Coronary artery (tissue), 2 donors: Measurements from ENCODE around the gene GALNT7.

ENCODE experiments used
- DNase-seq: peaks from one replicate; pipeline ENCODE4 v3.0.0-alpha.2; 2017; ENCODE audit warnings: low spot score
- H3K27ac ChIP-seq, 2 donors: fragments of 200-600 bp; sonication (generic); one replicate each; pipeline ENCODE4 v1.5.1; 2016 to 2019
- H3K4me3 ChIP-seq: fragments of 200-600 bp; sonication (generic); 2 replicates; pipeline ENCODE4 v1.5.1; 2016; ENCODE audit warnings: mild to moderate bottlenecking, moderate library complexity
- TF ChIP-seq, protein P1 (sequence below): fragments of 200-600 bp; sonication (generic); IDR thresholded peaks from one replicate; pipeline ENCODE4 v1.5.1; 2019; ENCODE audit warnings: antibody characterized with exemption

The GALNT7 gene

DNA sequence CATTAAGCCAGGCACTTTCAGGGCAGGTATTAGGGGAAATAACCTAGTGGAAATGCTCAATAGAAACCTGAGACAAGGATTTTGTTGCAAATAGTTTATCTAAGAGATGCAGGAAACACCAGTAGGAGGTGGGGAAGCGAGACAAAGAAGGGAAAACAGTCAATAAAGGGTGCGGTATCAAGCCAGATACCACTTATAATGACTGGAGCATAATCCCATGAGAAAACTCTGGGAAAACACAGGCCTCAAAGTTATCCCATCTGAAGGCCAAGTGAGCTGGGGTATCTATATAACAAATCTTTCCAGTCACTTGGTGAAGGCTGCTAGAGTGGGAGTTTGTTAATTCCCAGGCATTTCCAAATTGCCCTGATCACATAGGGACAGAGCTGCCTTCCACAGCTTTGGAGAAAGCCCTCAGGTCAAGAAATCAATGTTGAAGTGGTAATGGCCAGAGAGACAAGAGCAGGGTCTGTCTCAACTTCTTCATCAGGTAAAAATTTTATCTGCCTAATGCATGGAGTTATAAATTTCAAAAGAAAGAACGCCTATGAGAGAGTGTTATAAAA lies 175.3 kb downstream of the GALNT7 start:
- TF ChIP-seq, protein P1, sequence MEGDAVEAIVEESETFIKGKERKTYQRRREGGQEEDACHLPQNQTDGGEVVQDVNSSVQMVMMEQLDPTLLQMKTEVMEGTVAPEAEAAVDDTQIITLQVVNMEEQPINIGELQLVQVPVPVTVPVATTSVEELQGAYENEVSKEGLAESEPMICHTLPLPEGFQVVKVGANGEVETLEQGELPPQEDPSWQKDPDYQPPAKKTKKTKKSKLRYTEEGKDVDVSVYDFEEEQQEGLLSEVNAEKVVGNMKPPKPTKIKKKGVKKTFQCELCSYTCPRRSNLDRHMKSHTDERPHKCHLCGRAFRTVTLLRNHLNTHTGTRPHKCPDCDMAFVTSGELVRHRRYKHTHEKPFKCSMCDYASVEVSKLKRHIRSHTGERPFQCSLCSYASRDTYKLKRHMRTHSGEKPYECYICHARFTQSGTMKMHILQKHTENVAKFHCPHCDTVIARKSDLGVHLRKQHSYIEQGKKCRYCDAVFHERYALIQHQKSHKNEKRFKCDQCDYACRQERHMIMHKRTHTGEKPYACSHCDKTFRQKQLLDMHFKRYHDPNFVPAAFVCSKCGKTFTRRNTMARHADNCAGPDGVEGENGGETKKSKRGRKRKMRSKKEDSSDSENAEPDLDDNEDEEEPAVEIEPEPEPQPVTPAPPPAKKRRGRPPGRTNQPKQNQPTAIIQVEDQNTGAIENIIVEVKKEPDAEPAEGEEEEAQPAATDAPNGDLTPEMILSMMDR = no peak
- DNase-seq = no peak
- no peak overlapping the region for H3K27ac ChIP-seq
- H3K4me3 ChIP-seq = no peak overlapping the region

DNA sequence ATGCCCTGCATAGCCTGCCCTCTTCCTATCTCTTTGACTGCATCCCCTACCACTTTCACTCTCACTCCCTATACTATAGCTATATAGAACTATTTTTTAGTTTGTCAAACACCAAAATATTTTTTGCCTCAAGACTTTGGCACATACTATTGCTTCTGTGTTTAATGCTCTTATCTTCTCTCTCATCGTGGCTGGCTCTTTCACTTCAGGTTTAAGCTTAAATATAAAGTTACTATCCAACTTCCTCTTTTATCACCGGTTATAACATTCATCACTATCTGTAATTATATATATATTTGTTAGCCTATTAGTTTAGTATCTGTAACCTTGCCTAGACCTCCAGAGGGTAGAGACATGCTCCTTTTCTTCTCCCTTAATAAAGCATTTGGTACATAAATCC lies 177.0 kb downstream of the GALNT7 start:
- TF ChIP-seq, protein P1 = no peak
- Histone ChIP-seq H3K27ac (no peak overlapping the region), H3K4me3 (no peak overlapping the region)
- DNase-seq = no peak

DNA sequence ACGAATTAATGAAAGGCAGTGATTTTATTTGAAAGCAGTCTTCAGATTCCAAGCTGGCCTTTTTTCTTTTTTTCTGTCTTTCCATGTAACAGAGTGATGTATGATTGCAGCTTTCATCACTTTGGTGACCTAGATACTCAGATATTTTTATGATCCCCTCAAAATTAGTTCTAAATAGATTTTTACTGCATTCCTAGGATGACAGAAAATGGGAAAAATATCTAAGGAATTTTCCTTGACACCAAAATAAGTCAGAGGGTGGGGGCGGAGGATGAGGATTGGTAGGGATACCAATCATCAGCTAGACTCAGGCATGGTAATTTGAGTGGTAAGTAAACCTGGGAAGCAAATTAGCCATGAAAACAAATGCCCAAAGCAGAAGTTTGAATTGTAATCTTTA lies 177.5 kb downstream of the GALNT7 start:
- DNase-seq = no peak
- no peak overlapping the region for H3K27ac ChIP-seq
- no peak overlapping the region for H3K4me3 ChIP-seq
- TF ChIP-seq, protein P1 = no peak

DNA sequence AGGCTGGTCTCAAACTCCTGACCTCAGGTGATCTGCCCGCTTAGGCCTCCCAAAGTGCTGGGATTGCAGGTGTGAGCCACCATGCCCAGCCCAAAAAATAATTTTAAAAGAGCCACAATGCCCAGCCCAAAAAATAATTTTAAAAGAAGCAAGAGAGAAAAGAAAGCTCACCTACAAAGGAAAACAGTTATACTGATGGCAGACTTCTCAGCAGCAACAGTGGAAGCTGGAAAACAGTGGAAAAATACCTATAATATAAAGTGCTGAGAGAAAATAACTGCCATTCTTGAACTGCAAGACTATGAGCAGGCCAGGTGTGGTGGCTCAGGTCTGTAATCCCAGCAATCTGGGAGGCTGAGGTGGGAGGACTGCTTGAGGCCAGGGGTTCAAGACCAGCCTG lies 178.9 kb downstream of the GALNT7 start:
- H3K27ac ChIP-seq = no peak overlapping the region
- TF ChIP-seq, protein P1 = no peak
- DNase-seq = no peak
- no peak overlapping the region for H3K4me3 ChIP-seq

DNA sequence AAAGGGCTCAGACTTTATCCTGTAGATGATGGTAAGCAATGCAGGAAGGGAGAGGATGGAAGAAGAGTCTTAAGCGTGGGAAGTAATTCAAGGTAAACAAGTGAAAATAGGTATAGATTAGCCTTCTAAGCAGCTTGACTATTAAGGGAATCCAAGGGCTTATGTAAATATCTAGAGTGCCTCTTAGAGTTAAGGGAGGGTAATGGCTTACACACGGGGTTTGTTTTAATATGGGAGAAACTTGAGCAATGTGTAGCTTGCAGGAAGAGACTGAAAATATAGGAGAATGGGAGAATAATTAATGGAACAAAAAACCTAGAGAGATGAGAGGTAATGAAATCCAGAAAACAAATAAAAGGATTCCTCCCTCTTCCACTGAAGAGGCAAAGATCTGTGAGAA lies 189.3 kb downstream of the GALNT7 start:
- no peak for DNase-seq
- TF ChIP-seq, protein P1 = no peak
- H3K27ac ChIP-seq = no peak overlapping the region
- no peak overlapping the region for H3K4me3 ChIP-seq

DNA sequence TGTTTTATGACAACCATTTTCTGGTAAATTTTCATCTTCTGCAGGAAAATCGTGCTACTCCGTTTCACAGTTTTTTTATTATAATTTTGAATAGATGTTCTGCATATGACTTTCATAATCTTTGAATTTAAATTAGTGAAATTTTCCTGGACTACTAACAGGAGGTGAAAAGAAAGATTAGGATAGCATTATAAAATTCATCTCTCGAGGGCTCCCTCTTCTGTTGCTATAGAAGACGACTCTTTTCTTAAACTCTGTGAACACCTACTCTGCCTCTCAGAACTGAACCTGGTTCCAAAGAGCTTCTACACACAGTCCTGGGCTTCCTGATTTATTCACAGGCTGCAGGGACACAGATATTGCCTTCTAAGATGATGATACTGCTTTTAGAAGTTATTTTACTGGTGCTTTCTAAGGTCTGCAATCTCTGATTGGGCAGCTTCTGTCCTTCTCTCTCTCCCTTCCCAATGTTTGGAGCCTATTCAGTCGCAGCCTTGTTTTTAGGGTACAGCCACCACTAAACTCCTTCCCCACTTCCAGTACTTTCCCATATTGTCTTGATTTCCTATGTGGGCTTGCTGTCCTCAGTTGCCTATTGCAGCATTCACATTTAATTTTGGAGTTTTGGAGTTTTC lies 192.1 kb downstream of the GALNT7 start:
- TF ChIP-seq, protein P1 = no peak
- H3K4me3 ChIP-seq = no peak overlapping the region
- DNase-seq = no peak
- no peak overlapping the region for H3K27ac ChIP-seq

DNA sequence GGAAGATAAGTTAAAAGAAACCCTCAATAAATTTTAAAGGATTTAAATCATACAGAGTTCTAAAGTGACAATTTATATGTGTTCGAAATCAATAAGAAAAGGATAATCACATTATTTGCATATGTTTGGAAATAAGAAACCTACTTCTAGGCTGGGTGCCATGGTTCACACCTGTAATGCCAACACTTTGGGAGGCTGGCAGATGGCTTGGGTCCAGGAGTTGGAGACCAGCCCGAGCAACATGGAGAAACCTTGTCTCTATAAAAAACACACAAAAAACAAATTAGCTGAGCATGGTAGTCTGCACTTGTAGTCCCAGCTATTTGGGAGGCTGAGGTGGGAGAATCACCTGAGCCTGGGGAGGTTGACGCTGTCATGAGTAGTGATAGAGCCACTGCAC lies 194.1 kb downstream of the GALNT7 start:
- no peak overlapping the region for H3K27ac ChIP-seq
- TF ChIP-seq, protein P1 = no peak
- DNase-seq = no peak
- H3K4me3 ChIP-seq = no peak overlapping the region
